Thyroid gland (tissue), 4 donors: ENCODE data around the gene WDR90. TPM values are rescaled to one million over a fixed set of nuclear protein-coding genes. Genes with fewer than 3 reads are reported as not detected.

Experiments
- DNase-seq, 2 donors: peaks; one replicate each; pipeline ENCODE4 v3.0.0-alpha.2; 2019
- H3K27ac ChIP-seq, 3 donors: fragments of 200-600 bp; sonication (generic); 1 replicate in 2 of 3; 2 replicates in 1 of 3; pipeline ENCODE4 v1.5.1; 2016 to 2019; ENCODE audit warnings: mild to moderate bottlenecking in 1 of 3, moderate library complexity in 1 of 3
- H3K27me3 ChIP-seq: fragments of 200-600 bp; sonication (generic); one replicate; pipeline ENCODE4 v1.5.1; 2019
- H3K36me3 ChIP-seq, 2 donors: fragments of 200-600 bp; sonication (generic); one replicate each; pipeline ENCODE4 v1.5.1; 2016 to 2019
- H3K4me1 ChIP-seq, 2 donors: fragments of 200-600 bp; sonication (generic); one replicate each; pipeline ENCODE4 v1.5.1; 2017 to 2019
- H3K4me3 ChIP-seq, 3 donors: fragments of 200-600 bp; sonication (generic); replicated peaks in 1 of 3; 1 replicate in 2 of 3; 2 replicates in 1 of 3; pipeline ENCODE4 v1.5.1; 2016; ENCODE audit warnings: mild to moderate bottlenecking in 1 of 3
- H3K9me3 ChIP-seq: fragments of 200-600 bp; sonication (generic); one replicate; pipeline ENCODE4 v1.5.1; 2017
- POLR2A ChIP-seq, 2 donors: fragments of 450-650 bp; IDR thresholded peaks; one replicate each; pipeline ENCODE4 v1.6.1; 2017; ENCODE audit warnings: antibody characterized with exemption in 2 of 2, mild to moderate bottlenecking in 2 of 2, moderate library complexity in 1 of 2
- WGBS, 2 donors: methylation state at CpG; one replicate each; pipeline ENCODE4 v1.1.5; 2017; 5-methylcytosine and 5-hydroxymethylcytosine counted together
- intact Hi-C: fragments of 100-400 bp; cut with DNase I; formaldehyde crosslinking; loops from one replicate; pipeline ENCODE4 v1.15.1; 2023
- total RNA-seq, 4 donors: library from RNA; depleted of rRNA; stranded (reverse); fragments of >200 nt; gene quantifications; one replicate each; pipeline ENCODE4 v1.2.3, GENCODE V29; 2016
- TF ChIP-seq, protein P1 (sequence below), 6 experiments: fragments of 200-600 bp in 3 of 6; fragments of 450-650 bp in 3 of 6; sonication (generic) in 3 of 6; IDR thresholded peaks; one replicate each; pipeline ENCODE4 v1.5.1; 2016 to 2019; ENCODE audit warnings: antibody characterized with exemption in 6 of 6, mild to moderate bottlenecking in 2 of 6, inconsistent platforms in 1 of 6, moderate library complexity in 1 of 6

Gene WDR90
- total RNA-seq, 4 donors from 2014 or later = 23.6 to 56.0 (median 34.3) TPM

GRCh38 chr16:638034-638543, 11.1 kb upstream of the WDR90 start:
- Histone ChIP-seq H3K36me3 (peaks cover 0 to 7% of the 10 kb centered on the region in 2 donors), H3K9me3 (no peaks in the 10 kb centered on the region), H3K27ac (no peak overlapping the region), H3K4me3 (no peak overlapping the region), H3K27me3 (no peaks in the 10 kb centered on the region), H3K4me1 (peaks cover 24 to 34% of the 10 kb centered on the region in 2 donors)
- intact Hi-C loops = no loop called here
- DNase-seq = no peak
- TF ChIP-seq, protein P1, sequence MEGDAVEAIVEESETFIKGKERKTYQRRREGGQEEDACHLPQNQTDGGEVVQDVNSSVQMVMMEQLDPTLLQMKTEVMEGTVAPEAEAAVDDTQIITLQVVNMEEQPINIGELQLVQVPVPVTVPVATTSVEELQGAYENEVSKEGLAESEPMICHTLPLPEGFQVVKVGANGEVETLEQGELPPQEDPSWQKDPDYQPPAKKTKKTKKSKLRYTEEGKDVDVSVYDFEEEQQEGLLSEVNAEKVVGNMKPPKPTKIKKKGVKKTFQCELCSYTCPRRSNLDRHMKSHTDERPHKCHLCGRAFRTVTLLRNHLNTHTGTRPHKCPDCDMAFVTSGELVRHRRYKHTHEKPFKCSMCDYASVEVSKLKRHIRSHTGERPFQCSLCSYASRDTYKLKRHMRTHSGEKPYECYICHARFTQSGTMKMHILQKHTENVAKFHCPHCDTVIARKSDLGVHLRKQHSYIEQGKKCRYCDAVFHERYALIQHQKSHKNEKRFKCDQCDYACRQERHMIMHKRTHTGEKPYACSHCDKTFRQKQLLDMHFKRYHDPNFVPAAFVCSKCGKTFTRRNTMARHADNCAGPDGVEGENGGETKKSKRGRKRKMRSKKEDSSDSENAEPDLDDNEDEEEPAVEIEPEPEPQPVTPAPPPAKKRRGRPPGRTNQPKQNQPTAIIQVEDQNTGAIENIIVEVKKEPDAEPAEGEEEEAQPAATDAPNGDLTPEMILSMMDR (IDR thresholded peaks at IDR 0.05) = no peak
- TF ChIP-seq POLR2A (IDR thresholded peaks at IDR 0.05) = no peak
- 78 to 84% methylated on average over 8 to 12 of the region's 15 CpGs for WGBS, 2 donors

- Histone ChIP-seq H3K4me1 (peaks cover 28 to 42% of the 10 kb centered on the region in 2 donors), H3K27me3 (no peaks in the 10 kb centered on the region), H3K9me3 (no peaks in the 10 kb centered on the region), H3K4me3 (no peak overlapping the region), H3K36me3 (no peaks in the 10 kb centered on the region), H3K27ac (no peak overlapping the region)
- intact Hi-C loops = no loop called here
- DNase-seq = no peak
- WGBS, 2 donors = 77 to 79% methylated on average over 7 to 8 of the region's 9 CpGs
- no peak for TF ChIP-seq POLR2A (IDR thresholded peaks at IDR 0.05)
Measured at GRCh38 chr16:638836-639235, 10.3 kb upstream of the WDR90 start.

- intact Hi-C loops = no loop called here
- WGBS, 2 donors = 95% methylated on average over 4 of the region's 5 CpGs; no CpG with 5 or more reads in 1 of the 2 donors
- Histone ChIP-seq H3K4me3 (no peak overlapping the region), H3K27ac (no peak overlapping the region), H3K27me3 (no peaks in the 10 kb centered on the region), H3K36me3 (no peaks in the 10 kb centered on the region), H3K9me3 (no peaks in the 10 kb centered on the region), H3K4me1 (peaks cover 30 to 49% of the 10 kb centered on the region in 2 donors)
- no peak for DNase-seq
- no peak for TF ChIP-seq POLR2A (IDR thresholded peaks at IDR 0.05)
- TF ChIP-seq, protein P1 (IDR thresholded peaks at IDR 0.05) = no peak
Measured at GRCh38 chr16:640614-641013, 8.6 kb upstream of the WDR90 start.

DNA sequence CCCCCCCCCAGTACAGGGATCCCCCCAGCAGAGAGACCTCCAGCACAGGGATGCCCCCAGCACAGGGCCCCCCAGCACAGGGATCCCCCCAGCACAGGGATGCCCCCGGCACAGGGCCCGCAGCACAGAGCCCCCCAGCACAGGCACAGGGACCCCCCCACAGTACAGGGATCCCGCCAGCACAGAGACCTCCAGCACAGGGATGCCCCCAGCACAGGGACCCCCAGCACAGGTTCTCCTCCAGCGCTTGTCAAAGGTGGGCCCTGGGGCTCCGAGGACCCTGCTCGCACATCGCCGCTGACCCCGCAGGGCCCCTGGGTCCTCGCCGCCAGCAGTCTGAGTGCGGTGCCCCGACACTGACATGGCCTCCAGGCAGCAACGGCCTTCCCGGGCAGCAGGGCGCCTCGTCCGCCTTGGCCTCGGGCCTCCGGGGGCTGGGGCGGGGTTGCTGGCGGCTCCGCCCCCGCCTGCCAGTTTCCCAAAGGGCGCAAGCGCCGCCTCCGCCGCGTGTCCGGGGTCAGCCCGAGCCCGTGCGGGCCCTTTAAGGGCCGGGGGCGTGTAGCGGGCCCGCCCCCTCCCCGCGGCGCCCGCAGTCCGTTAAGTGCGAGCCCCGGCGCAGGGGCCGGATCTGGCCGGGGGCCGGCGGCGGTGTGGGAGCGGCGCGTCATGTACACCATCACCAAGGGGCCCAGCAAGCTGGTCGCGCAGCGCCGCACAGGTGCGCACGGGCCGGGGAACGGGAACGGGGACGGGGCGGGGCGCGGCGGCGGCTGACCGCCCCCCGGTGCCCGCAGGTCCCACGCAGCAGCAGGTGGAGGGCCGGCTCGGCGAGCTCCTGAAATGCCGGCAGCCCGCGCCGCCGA, 7.6 kb upstream of the WDR90 start, which contains the start of gene MCRIP2:
Gene MCRIP2, plus strand, starts transcription at position 503 of the 863 bp plus-strand sequence. Its CDS starts 164 bp downstream, at position 667.
- H3K9me3 ChIP-seq = no peaks in the 10 kb centered on the region
- H3K27me3 ChIP-seq = no peaks in the 10 kb centered on the region
- intact Hi-C loops = no loop called here
- peaks cover 36 to 57% of the 10 kb centered on the region in 2 donors for H3K4me1 ChIP-seq
- peak within 1 kb of the TSS; percentile 31 to 93 (median 64) for H3K4me3 ChIP-seq
- no peaks in the 10 kb centered on the region for H3K36me3 ChIP-seq
- peak; percentile 91 for DNase-seq
- no CpG with 5 or more reads among the region's 81 CpGs for WGBS, 2 donors
- peak within 1 kb of the TSS; percentile 71 to 86 (median 83) for H3K27ac ChIP-seq
- TF ChIP-seq, protein P1 (IDR thresholded peaks at IDR 0.05) = no peak
- peak; percentile 2 to 73 for TF ChIP-seq POLR2A (IDR thresholded peaks at IDR 0.05)

DNA sequence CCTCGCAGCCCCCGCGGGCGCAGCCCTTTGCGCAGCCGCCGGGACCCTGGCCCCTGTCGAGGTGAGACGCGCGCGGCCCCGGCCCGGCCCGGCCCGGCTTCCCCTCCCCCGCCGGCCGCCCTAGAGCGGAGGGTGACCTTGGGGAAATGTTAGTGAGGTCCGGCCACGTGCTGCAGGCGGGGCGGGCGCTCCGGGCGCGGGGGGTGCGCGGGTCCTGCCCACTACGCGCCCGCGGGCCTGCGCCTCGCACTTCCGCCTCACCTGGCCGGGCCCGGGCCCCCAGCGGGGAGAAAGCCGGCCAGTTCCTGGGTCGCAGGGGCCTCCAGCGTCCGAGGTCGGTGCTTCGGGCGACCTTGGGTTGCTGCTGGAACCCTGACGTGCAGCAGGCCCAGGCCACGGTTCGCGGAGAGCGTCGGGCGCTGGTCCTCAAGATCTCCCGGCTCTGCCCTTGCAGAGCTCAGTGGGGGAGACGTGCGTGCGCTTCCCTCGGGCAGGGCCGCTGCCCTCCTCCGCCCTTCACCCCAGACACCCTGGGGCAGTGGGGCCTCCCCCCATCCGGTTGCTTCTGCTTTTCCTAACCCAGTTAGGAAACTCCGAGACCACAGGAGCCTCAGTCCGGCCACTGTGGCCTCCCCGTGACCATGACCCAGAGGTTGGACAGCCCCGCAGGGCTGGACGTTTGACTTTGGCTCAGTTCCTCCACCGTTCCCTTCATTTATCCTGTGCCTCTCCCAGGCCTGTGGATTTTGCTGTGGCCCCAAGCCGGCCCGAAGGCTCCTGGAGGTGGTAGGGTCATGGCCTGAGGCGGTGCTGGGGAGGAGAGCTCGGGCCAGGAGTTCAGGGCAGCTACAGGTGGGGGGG, 6.7 kb upstream of the WDR90 start:
- intact Hi-C loops = no loop called here

More for the DNA sequence above, 6.7 kb upstream of the WDR90 start:
- peak; percentile 79 to 82 for DNase-seq
- Histone ChIP-seq H3K4me3 (peak overlapping the region; percentile 31 to 93 (median 64)), H3K27ac (peak overlapping the region; percentile 71 to 86 (median 83)), H3K36me3 (no peaks in the 10 kb centered on the region), H3K4me1 (peaks cover 43 to 63% of the 10 kb centered on the region in 2 donors), H3K27me3 (no peaks in the 10 kb centered on the region), H3K9me3 (no peaks in the 10 kb centered on the region)
- no peak for TF ChIP-seq POLR2A (IDR thresholded peaks at IDR 0.05)
- TF ChIP-seq, protein P1 (IDR thresholded peaks at IDR 0.05) = no peak
- 15 to 59% methylated on average over 11 to 18 of the region's 72 CpGs for WGBS, 2 donors
